Measurements from ENCODE around the gene WFDC12. TPM values are rescaled to one million over a fixed set of nuclear protein-coding genes. Genes with fewer than 3 reads are reported as not detected.
A peak's percentile ranks its signal among the peaks of the same experiment; 100 is the strongest.
"Not testable (repeated sequence)": the region's sequence is repeated elsewhere in the genome, so short reads cannot be mapped to it uniquely, and the experiment has no call there.

WFDC12 gene
- total RNA-seq, 2 experiments from 2014 or later: not detected

GRCh38 chr20:45140836-45141235 is 16.6 kb upstream of the WFDC12 start:
- Mint-ChIP-seq H3K4me1 (no peaks in the 10 kb centered on the region), H3K36me3 (ENCODE audit: low read depth) (no peaks in the 10 kb centered on the region), H3K4me3 (no peak overlapping the region), H3K27me3 (peaks cover 6% of the 10 kb centered on the region), H3K27ac (no peak overlapping the region), H3K9me3 (ENCODE audit: low read depth) (no peaks in the 10 kb centered on the region)
- intact Hi-C loops (cut with DNase I, micrococcal nuclease): no loop called here
- POLR2A ChIA-PET: no interaction called here
- no peak for DNase-seq
- CTCF ChIA-PET: interaction anchor here (1.0 to 1.1 kb wide), 2 partner anchors 145 to 153 kb away, joined by 4 read pairs; no protein-coding TSS in a partner anchor
- no peak for ATAC-seq

DNA sequence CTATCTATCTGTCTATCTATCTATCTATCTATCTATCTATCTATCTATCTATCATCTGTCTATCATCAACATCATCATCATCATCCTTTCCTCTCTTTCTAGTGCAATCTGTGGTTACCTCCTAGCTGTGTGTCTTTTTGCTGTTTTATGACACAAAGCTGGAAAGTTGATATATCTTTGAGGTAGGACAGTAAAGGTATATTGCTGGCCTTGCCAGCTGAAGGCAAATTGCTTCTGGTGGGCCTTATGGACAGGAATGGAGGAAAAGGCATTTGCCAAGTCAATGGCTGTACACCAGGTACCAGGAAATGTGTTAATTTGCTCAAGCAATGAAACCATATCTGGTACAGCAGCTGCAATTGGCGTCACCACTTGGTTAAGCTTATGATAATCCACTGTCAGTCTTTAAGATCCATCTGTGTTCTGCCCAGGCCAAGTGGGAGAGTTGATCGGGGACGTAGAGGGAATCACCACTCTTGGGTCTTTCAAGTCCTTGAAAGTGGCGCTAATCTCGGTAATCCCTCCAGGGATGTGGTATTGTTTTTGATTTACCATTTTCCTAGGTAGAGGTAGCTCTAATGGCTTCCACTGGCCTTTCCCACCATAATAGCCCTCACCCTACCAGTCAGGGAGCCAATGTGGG is 15.6 kb upstream of the WFDC12 start:
- H3K4me1 Mint-ChIP-seq; ATAC-seq; DNase-seq; H3K36me3 Mint-ChIP-seq (ENCODE audit: low read depth); H3K9me3 Mint-ChIP-seq (ENCODE audit: low read depth); POLR2A ChIA-PET; H3K27ac Mint-ChIP-seq; H3K4me3 Mint-ChIP-seq; H3K27me3 Mint-ChIP-seq: not testable (repeated sequence)
- CTCF ChIA-PET: interaction anchor here (0.6 to 2.6 kb wide), 25 partner anchors 10 to 154 kb away, joined by 3 to 23 read pairs (median 5); partner anchors contain the start of genes KCNS1 and WFDC12
- intact Hi-C loops (cut with DNase I, micrococcal nuclease): loop anchor here (1.0 to 2.0 kb wide), 3 partner anchors 89 to 151 kb away; no protein-coding TSS in a partner anchor

GRCh38 chr20:45138561-45139300 is 14.5 kb upstream of the WFDC12 start:
- Mint-ChIP-seq H3K27ac (no peak overlapping the region), H3K9me3 (ENCODE audit: low read depth) (peaks cover 2% of the 10 kb centered on the region), H3K4me3 (no peak overlapping the region), H3K4me1 (no peaks in the 10 kb centered on the region), H3K27me3 (peaks cover 9% of the 10 kb centered on the region), H3K36me3 (ENCODE audit: low read depth) (no peaks in the 10 kb centered on the region)
- DNase-seq (peak; percentile 92), ATAC-seq (peak; percentile 91)
- intact Hi-C loops (cut with DNase I, micrococcal nuclease): loop anchor here (1.0 to 2.0 kb wide), 4 partner anchors 90 to 153 kb away; no protein-coding TSS in a partner anchor
- ChIA-PET CTCF (interaction anchor here (0.6 to 2.6 kb wide), 34 partner anchors 9 to 632 kb away, joined by 3 to 23 read pairs (median 4); partner anchors contain the start of genes KCNS1, PI3, SEMG2 and WFDC12), POLR2A (no interaction called here)

GRCh38 chr20:45136911-45137310 is 12.6 kb upstream of the WFDC12 start:
- ATAC-seq (no peak), DNase-seq (no peak)
- Mint-ChIP-seq H3K4me1 (no peaks in the 10 kb centered on the region), H3K4me3 (no peak overlapping the region), H3K36me3 (ENCODE audit: low read depth) (no peaks in the 10 kb centered on the region), H3K27me3 (peaks cover 16% of the 10 kb centered on the region), H3K27ac (no peak overlapping the region), H3K9me3 (ENCODE audit: low read depth) (peaks cover 2% of the 10 kb centered on the region)
- ChIA-PET POLR2A (no interaction called here), CTCF (interaction anchor here (1.2 kb wide), 1 partner anchor 157 kb away, joined by 8 read pairs; no protein-coding TSS in a partner anchor)
- intact Hi-C loops (cut with DNase I, micrococcal nuclease): no loop called here

- Mint-ChIP-seq H3K4me3 (no peak overlapping the region), H3K27me3 (peaks cover 25% of the 10 kb centered on the region)
- POLR2A ChIA-PET: no interaction called here
Measured at GRCh38 chr20:45128099-45128498, 3.8 kb upstream of the WFDC12 start.

GRCh38 chr20:45121388-45121787 is 2.9 kb downstream of the WFDC12 start:
- ChIA-PET CTCF (interaction anchor here (0.6 to 2.4 kb wide), 5 partner anchors 10 to 325 kb away, joined by 3 to 25 read pairs (median 3); no protein-coding TSS in a partner anchor), POLR2A (no interaction called here)
- Mint-ChIP-seq H3K4me3 (no peak overlapping the region), H3K9me3 (ENCODE audit: low read depth) (no peaks in the 10 kb centered on the region), H3K36me3 (ENCODE audit: low read depth) (no peaks in the 10 kb centered on the region), H3K27me3 (peaks cover 15% of the 10 kb centered on the region), H3K4me1 (no peaks in the 10 kb centered on the region), H3K27ac (no peak overlapping the region)
- ATAC-seq (no peak), DNase-seq (no peak)
- intact Hi-C loops (cut with DNase I, micrococcal nuclease): no loop called here

More at GRCh38 chr20:45128099-45128498, 3.8 kb upstream of the WFDC12 start:
- intact Hi-C loops (cut with DNase I, micrococcal nuclease): no loop called here
- Mint-ChIP-seq H3K4me1 (no peaks in the 10 kb centered on the region), H3K36me3 (ENCODE audit: low read depth) (no peaks in the 10 kb centered on the region), H3K27ac (no peak overlapping the region), H3K9me3 (ENCODE audit: low read depth) (no peaks in the 10 kb centered on the region)
- DNase-seq (no peak), ATAC-seq (no peak)
- CTCF ChIA-PET: interaction anchor here (1.0 kb wide), 2 partner anchors 18 to 31 kb away, joined by 3 read pairs; no protein-coding TSS in a partner anchor

DNA sequence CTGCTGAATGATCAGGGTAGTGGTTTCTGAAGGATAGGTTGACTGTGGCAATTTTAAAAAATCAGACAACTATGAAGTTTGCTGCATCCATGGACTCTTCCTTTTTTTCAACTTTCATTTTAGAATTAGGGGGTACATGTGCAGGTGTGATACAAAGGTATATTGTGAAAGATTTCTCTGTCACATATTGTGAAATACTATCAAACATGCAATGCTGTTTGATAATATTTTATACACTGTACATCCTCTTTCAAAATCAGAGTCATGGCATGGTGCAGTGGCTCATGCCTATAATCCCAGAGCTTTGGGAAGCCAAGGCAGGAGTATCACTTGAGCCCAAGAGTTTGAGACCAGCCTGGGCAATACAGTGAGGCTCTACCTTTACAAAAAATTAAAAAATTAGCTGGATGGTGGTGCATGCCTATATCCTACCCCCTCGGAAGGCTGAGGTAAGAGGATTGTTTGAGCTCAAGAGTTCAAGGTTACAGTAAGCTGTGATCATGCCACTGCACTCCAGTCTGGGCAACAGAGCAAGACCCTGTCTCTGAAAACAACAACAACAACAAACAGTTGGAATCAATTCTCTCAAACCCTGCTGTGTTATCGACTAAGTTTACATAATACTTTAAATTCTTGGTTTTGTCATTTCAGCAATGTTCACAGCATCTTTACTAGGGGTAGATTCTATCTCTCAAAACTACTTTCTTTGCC is 4.6 kb downstream of the WFDC12 start:
- no peak overlapping the region for H3K4me3 Mint-ChIP-seq
- POLR2A ChIA-PET: interaction anchor here (0.9 kb wide), 1 partner anchor 22 kb away, joined by 5 read pairs; no protein-coding TSS in a partner anchor
- intact Hi-C loops (cut with DNase I, micrococcal nuclease): no loop called here

GRCh38 chr20:45118028-45118427 is 6.2 kb downstream of the WFDC12 start:
- no peaks in the 10 kb centered on the region for H3K9me3 Mint-ChIP-seq (ENCODE audit: low read depth)
- no peaks in the 10 kb centered on the region for H3K36me3 Mint-ChIP-seq (ENCODE audit: low read depth)
- ATAC-seq (no peak), DNase-seq (no peak)
- H3K4me1 Mint-ChIP-seq: peaks cover 4% of the 10 kb centered on the region
- ChIA-PET CTCF (interaction anchor here (2.0 kb wide), 1 partner anchor 12 kb away, joined by 5 read pairs; no protein-coding TSS in a partner anchor), POLR2A (no interaction called here)
- no peak overlapping the region for H3K27ac Mint-ChIP-seq
- no peak overlapping the region for H3K4me3 Mint-ChIP-seq
- peaks cover 12% of the 10 kb centered on the region for H3K27me3 Mint-ChIP-seq
- intact Hi-C loops (cut with DNase I, micrococcal nuclease): no loop called here

More for the DNA sequence above, 4.6 kb downstream of the WFDC12 start:
- DNase-seq (no peak), ATAC-seq (no peak)
- Mint-ChIP-seq H3K9me3 (ENCODE audit: low read depth) (no peaks in the 10 kb centered on the region), H3K36me3 (ENCODE audit: low read depth) (no peaks in the 10 kb centered on the region), H3K27ac (no peak overlapping the region), H3K4me1 (peaks cover 4% of the 10 kb centered on the region), H3K27me3 (peaks cover 15% of the 10 kb centered on the region)
- CTCF ChIA-PET: interaction anchor here (1.1 kb wide), 1 partner anchor 174 kb away, joined by 4 read pairs; no protein-coding TSS in a partner anchor

- ChIA-PET CTCF (interaction anchor here (1.8 to 2.0 kb wide), 2 partner anchors 12 to 176 kb away, joined by 5 to 10 read pairs; no protein-coding TSS in a partner anchor), POLR2A (no interaction called here)
Measured at GRCh38 chr20:45117581-45117980, 6.7 kb downstream of the WFDC12 start.

GRCh38 chr20:45115829-45116228 is 8.4 kb downstream of the WFDC12 start:
- CTCF ChIA-PET: interaction anchor here (0.6 to 1.8 kb wide), 6 partner anchors 9 to 438 kb away, joined by 3 to 10 read pairs (median 4); no protein-coding TSS in a partner anchor

More at GRCh38 chr20:45117581-45117980, 6.7 kb downstream of the WFDC12 start:
- peaks cover 11% of the 10 kb centered on the region for H3K27me3 Mint-ChIP-seq
- no peak for DNase-seq
- ATAC-seq: no peak
- no peaks in the 10 kb centered on the region for H3K9me3 Mint-ChIP-seq (ENCODE audit: low read depth)
- H3K4me1 Mint-ChIP-seq: peaks cover 4% of the 10 kb centered on the region
- no peaks in the 10 kb centered on the region for H3K36me3 Mint-ChIP-seq (ENCODE audit: low read depth)
- no peak overlapping the region for H3K27ac Mint-ChIP-seq
- no peak overlapping the region for H3K4me3 Mint-ChIP-seq
- intact Hi-C loops (cut with DNase I, micrococcal nuclease): no loop called here

DNA sequence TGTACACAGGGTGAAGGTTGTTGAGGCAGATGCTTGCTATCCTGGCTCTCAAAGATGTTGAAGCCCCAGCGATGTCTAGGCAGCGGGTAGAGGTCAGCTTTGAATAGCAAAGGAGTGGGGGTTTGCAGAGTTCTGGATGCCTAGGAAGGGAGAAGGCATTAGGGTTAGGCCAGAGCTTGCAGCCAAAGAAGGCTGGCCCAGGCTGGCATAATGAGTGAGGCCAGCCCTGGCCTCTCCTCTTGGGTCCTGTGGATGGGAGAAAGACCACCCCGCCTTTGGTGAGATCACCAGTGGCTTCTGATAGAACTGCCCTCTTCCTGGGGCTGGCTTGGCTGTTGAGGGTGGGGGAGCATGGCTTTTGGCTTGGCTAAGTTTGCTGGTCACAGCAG is 8.9 kb downstream of the WFDC12 start:
- no peak for ATAC-seq
- DNase-seq: no peak
- ChIA-PET CTCF (interaction anchor here (1.0 to 1.2 kb wide), 3 partner anchors 8 to 175 kb away, joined by 3 to 4 read pairs (median 3); no protein-coding TSS in a partner anchor), POLR2A (no interaction called here)
- Mint-ChIP-seq H3K9me3 (ENCODE audit: low read depth) (no peaks in the 10 kb centered on the region), H3K4me1 (peaks cover 4% of the 10 kb centered on the region), H3K4me3 (no peak overlapping the region), H3K27ac (no peak overlapping the region), H3K36me3 (ENCODE audit: low read depth) (no peaks in the 10 kb centered on the region), H3K27me3 (peaks cover 6% of the 10 kb centered on the region)
- intact Hi-C loops (cut with DNase I, micrococcal nuclease): no loop called here

More at GRCh38 chr20:45115829-45116228, 8.4 kb downstream of the WFDC12 start:
- Mint-ChIP-seq H3K27ac (no peak overlapping the region), H3K36me3 (ENCODE audit: low read depth) (no peaks in the 10 kb centered on the region), H3K4me1 (peaks cover 4% of the 10 kb centered on the region), H3K9me3 (ENCODE audit: low read depth) (no peaks in the 10 kb centered on the region), H3K27me3 (peaks cover 6% of the 10 kb centered on the region), H3K4me3 (no peak overlapping the region)
- peak; percentile 55 for ATAC-seq
- intact Hi-C loops (cut with DNase I, micrococcal nuclease): no loop called here
- POLR2A ChIA-PET: interaction anchor here (0.5 kb wide), 1 partner anchor 232 kb away, joined by 3 read pairs; no protein-coding TSS in a partner anchor
- no peak for DNase-seq

Measured in activated CD4-positive, alpha-beta T cell treated with anti-CD3 and anti-CD28 coated beads for 36 hours (primary cell).